ENCODE measurements around the gene LDLRAD4.

Gene LDLRAD4

DNA sequence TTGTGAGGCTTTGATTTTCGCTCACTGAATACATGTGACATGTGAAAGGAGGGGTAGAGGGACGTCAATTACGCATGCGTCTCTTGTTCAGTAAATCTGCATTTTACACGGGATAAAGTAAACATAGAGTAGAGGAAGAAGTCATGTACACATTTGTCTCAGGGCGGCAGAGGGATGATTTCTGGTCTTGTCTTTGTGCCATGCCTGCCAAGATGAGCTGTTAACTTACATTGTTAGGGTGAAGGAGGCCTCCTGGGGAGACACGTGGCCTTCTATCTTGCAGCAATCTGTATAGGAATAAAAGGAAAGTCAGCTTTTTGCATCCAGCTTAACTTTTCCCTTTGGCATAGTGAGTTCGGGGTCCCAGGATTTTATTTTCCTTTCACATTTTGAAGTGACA is 106.3 kb downstream of the LDLRAD4 start:
- ChIA-PET CTCF (no interaction called here), POLR2A (no interaction called here)
- DNase-seq (ENCODE audit: extremely low spot score): no peak
- TF ChIP-seq CTBP1 (IDR thresholded peaks at IDR 0.05; ENCODE audit: borderline replicate concordance) (no peak), LEF1 (IDR thresholded peaks at IDR 0.05; ENCODE audit: borderline replicate concordance) (no peak), SUZ12 (IDR thresholded peaks at IDR 0.05) (no peak), SP1 (IDR thresholded peaks at IDR 0.05) (no peak), HDGF (IDR thresholded peaks at IDR 0.05; ENCODE audit: borderline replicate concordance) (no peak), ELF4 (IDR thresholded peaks at IDR 0.05) (no peak), BHLHE40 (IDR thresholded peaks at IDR 0.05; ENCODE audit: borderline replicate concordance) (no peak), TARDBP (IDR thresholded peaks at IDR 0.05) (no peak), FOXA1 (IDR thresholded peaks at IDR 0.05) (no peak), FOXK2 (IDR thresholded peaks at IDR 0.05) (no peak), ZNF384 (IDR thresholded peaks at IDR 0.05) (no peak), FOXM1 (IDR thresholded peaks at IDR 0.05; ENCODE audit: borderline replicate concordance) (no peak), NFRKB (IDR thresholded peaks at IDR 0.05) (no peak), ARNT (IDR thresholded peaks at IDR 0.05) (no peak), L3MBTL2 (conservative IDR thresholded peaks at IDR 0.05) (no peak)
- TF ChIP-seq, protein P1, sequence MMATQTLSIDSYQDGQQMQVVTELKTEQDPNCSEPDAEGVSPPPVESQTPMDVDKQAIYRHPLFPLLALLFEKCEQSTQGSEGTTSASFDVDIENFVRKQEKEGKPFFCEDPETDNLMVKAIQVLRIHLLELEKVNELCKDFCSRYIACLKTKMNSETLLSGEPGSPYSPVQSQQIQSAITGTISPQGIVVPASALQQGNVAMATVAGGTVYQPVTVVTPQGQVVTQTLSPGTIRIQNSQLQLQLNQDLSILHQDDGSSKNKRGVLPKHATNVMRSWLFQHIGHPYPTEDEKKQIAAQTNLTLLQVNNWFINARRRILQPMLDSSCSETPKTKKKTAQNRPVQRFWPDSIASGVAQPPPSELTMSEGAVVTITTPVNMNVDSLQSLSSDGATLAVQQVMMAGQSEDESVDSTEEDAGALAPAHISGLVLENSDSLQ (IDR thresholded peaks at IDR 0.05): no peak

DNA sequence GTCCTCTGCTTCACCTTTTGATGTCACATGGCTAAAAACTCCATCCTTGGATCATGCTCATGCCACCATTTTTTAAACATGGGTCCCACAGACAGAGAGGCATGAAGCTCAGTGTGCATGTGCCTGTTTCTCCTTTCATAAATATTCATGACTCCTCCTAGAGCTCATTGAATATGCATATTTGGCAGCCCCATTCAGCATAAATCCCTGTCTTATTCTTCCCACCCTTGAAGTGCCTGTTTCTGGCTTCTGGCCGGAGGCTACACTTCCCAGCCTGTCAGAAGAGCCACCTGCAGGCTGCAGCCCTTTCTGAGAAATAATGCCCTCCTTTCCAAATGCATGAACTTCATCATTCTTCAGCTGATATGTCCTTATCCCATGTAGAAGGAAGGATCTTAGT is 109.7 kb downstream of the LDLRAD4 start:
- POLR2A ChIA-PET: no interaction called here
- no peak for DNase-seq (ENCODE audit: extremely low spot score)
- CTCF ChIA-PET: interaction anchor here (0.6 kb wide), 1 partner anchor 58 kb away, joined by 4 read pairs; no protein-coding TSS in a partner anchor
- TF ChIP-seq NFRKB (IDR thresholded peaks at IDR 0.05) (no peak), TARDBP (IDR thresholded peaks at IDR 0.05) (no peak), FOXK2 (IDR thresholded peaks at IDR 0.05) (no peak)

DNA sequence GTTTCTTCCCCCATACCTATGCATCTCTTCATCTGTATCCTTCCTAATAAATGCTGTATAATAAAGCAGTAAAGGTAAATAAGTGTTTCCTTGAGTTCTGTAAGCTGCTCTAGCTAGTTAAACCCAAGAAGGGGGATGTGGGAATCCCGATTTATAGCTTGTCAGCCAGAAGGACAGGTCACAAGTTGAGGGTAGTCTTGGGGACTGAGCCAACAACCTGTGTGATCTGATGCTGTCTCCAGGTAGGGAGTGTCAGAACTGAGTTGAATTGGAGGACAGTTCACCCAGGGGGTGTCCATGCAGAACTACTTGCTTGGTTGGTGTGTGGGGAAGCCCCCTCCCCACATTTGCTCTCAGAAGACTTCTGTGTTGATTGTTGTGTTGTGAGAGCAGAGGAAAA is 112.4 kb downstream of the LDLRAD4 start:
- no peak for DNase-seq (ENCODE audit: extremely low spot score)
- TF ChIP-seq LEF1 (IDR thresholded peaks at IDR 0.05; ENCODE audit: borderline replicate concordance): no peak
- TF ChIP-seq L3MBTL2 (conservative IDR thresholded peaks at IDR 0.05): no peak
- TF ChIP-seq ARNT (IDR thresholded peaks at IDR 0.05): no peak
- TF ChIP-seq, protein P1 (IDR thresholded peaks at IDR 0.05): no peak
- no peak for TF ChIP-seq ZNF384 (IDR thresholded peaks at IDR 0.05)
- no peak for TF ChIP-seq ELF4 (IDR thresholded peaks at IDR 0.05)
- TF ChIP-seq CTBP1 (IDR thresholded peaks at IDR 0.05; ENCODE audit: borderline replicate concordance): no peak
- no peak for TF ChIP-seq NFRKB (IDR thresholded peaks at IDR 0.05)
- no peak for TF ChIP-seq BHLHE40 (IDR thresholded peaks at IDR 0.05; ENCODE audit: borderline replicate concordance)
- no peak for TF ChIP-seq FOXK2 (IDR thresholded peaks at IDR 0.05)
- no peak for TF ChIP-seq HDGF (IDR thresholded peaks at IDR 0.05; ENCODE audit: borderline replicate concordance)
- no peak for TF ChIP-seq FOXM1 (IDR thresholded peaks at IDR 0.05; ENCODE audit: borderline replicate concordance)
- TF ChIP-seq TARDBP (IDR thresholded peaks at IDR 0.05): no peak
- TF ChIP-seq SUZ12 (IDR thresholded peaks at IDR 0.05): no peak
- TF ChIP-seq SP1 (IDR thresholded peaks at IDR 0.05): no peak
- CTCF ChIA-PET: no interaction called here
- POLR2A ChIA-PET: no interaction called here

DNA sequence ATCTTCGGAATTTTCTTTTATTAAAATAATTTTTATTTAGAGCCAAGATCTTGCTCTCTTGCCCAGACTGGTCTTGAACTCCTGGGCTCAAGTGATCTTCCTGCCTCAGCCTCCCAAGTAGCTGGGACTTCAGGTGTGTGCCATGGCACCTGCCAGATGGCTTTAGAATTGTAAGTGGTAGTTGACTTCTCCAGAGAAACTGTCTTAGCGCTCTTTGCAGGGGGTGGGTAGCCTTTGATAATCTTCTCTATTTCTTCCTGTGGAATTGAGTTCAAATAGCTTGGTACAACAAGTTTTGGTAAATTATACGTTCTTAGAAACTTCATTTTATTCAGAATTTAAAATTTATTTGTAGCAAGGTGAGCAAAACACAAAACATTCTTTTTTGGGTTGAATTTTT is 113.3 kb downstream of the LDLRAD4 start:
- CTCF ChIA-PET: no interaction called here
- TF ChIP-seq ARNT (IDR thresholded peaks at IDR 0.05) (no peak), FOXA1 (IDR thresholded peaks at IDR 0.05) (no peak), ELF4 (IDR thresholded peaks at IDR 0.05) (no peak), L3MBTL2 (conservative IDR thresholded peaks at IDR 0.05) (no peak)
- POLR2A ChIA-PET: no interaction called here

DNA sequence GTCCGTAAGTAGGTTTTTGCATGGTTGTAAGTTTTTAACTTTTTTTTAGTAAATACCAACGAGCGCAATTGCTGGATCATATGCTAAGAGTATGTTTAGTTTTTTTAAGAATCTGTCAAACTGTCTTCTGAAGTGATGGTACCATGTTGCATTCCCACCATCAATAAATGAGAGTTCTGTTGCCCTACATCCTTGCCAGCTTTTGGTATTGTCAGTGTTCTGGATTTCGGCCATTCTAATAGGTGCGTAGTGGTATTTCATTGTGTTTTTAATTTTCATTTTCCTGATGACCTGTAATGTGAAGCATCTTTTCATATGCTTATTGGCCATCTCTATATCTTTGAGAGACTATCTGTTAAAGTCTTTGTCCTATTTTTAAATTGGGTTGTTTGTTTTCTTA is 114.3 kb downstream of the LDLRAD4 start:
- DNase-seq (ENCODE audit: extremely low spot score): no peak
- ChIA-PET CTCF (no interaction called here), POLR2A (no interaction called here)
- TF ChIP-seq CTBP1 (IDR thresholded peaks at IDR 0.05; ENCODE audit: borderline replicate concordance) (no peak), SP1 (IDR thresholded peaks at IDR 0.05) (no peak), FOXA1 (IDR thresholded peaks at IDR 0.05) (no peak)
- TF ChIP-seq, protein P1 (IDR thresholded peaks at IDR 0.05): no peak

More for the DNA sequence above, 113.3 kb downstream of the LDLRAD4 start:
- DNase-seq (ENCODE audit: extremely low spot score): no peak

DNA sequence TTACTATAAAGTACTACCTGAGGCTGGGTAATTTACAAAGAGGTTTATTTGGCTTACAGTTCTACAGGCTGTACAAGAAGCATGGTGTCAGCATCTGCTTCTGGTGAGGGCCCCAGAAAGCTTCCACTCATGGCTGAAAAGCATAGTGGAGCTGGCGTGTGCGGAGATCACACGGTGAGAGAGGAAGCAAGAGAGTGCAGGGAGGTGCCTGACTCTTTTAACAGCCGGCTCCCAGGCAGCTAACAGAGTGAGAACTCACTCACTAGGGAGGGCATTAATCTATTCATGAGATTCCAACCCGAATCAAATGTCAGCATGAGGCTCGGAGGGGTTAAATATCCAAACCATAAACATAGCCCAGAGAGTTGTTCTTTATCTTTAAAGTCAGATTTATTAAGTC is 117.3 kb downstream of the LDLRAD4 start:
- DNase-seq (ENCODE audit: extremely low spot score): no peak
- TF ChIP-seq ZNF384 (IDR thresholded peaks at IDR 0.05): no peak
- TF ChIP-seq SUZ12 (IDR thresholded peaks at IDR 0.05): no peak
- TF ChIP-seq, protein P1 (IDR thresholded peaks at IDR 0.05): no peak
- no peak for TF ChIP-seq FOXM1 (IDR thresholded peaks at IDR 0.05; ENCODE audit: borderline replicate concordance)
- TF ChIP-seq NFRKB (IDR thresholded peaks at IDR 0.05): no peak
- TF ChIP-seq LEF1 (IDR thresholded peaks at IDR 0.05; ENCODE audit: borderline replicate concordance): no peak
- TF ChIP-seq TARDBP (IDR thresholded peaks at IDR 0.05): no peak
- TF ChIP-seq ARNT (IDR thresholded peaks at IDR 0.05): no peak
- TF ChIP-seq L3MBTL2 (conservative IDR thresholded peaks at IDR 0.05): no peak
- no peak for TF ChIP-seq SP1 (IDR thresholded peaks at IDR 0.05)
- no peak for TF ChIP-seq CTBP1 (IDR thresholded peaks at IDR 0.05; ENCODE audit: borderline replicate concordance)
- ChIA-PET CTCF (no interaction called here), POLR2A (no interaction called here)

All from HEK293T (cell line).